ENCODE results near the gene PTPRT. TPM values are rescaled to one million over a fixed set of nuclear protein-coding genes. Genes with fewer than 3 reads are reported as not detected.

The PTPRT gene
- polyA plus RNA-seq, 1 of the 3 experiments (the other 2 are of a cell fraction): not detected

DNA sequence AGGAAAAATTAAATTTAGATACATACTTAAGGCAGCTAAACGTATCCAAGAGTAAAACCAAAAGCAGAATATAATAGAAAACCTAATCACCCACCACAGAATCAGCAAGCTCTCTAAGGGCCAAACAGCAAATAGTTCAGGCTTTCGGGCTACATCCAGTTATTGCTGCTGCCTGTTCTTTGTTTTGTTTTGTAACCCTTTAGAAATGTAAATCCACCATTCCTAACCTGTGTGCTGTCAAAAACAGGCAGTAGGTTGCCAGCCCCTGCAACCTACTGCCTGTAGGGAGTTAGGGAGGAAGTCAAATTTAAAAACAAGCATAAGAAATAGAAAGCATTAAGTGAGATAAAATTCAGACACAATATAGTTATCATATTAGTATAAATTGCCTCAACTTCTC, 225.9 kb downstream of the PTPRT start:
- DNase-seq: no peak
- H3K36me3 ChIP-seq (replicated peaks in 1 of 2; ENCODE audit: control insufficient read depth in 1 of 2, insufficient read depth in 2 of 2, low read length in 1 of 2): no peaks in the 10 kb centered on the region
- no peaks in the 10 kb centered on the region for H3K79me2 ChIP-seq (ENCODE audit: insufficient read depth)
- no peaks in the 10 kb centered on the region for H3K4me1 ChIP-seq (ENCODE audit: control insufficient read depth in 1 of 2, insufficient read depth in 2 of 2, low read depth in 1 of 2, low read length in 1 of 2)
- POLR2A ChIA-PET: no interaction called here
- H4K20me1 ChIP-seq (ENCODE audit: insufficient read depth): no peaks in the 10 kb centered on the region
- H2AFZ ChIP-seq (ENCODE audit: low read depth): no peak overlapping the region
- H3K27ac ChIP-seq (ENCODE audit: low read depth in 2 of 2, low read length in 1 of 2): no peak overlapping the region
- TF ChIP-seq, protein P1, sequence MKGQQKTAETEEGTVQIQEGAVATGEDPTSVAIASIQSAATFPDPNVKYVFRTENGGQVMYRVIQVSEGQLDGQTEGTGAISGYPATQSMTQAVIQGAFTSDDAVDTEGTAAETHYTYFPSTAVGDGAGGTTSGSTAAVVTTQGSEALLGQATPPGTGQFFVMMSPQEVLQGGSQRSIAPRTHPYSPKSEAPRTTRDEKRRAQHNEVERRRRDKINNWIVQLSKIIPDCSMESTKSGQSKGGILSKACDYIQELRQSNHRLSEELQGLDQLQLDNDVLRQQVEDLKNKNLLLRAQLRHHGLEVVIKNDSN (IDR thresholded peaks at IDR 0.05; ENCODE audit: borderline replicate concordance, low read depth): no peak
- TF ChIP-seq MEF2A (IDR thresholded peaks at IDR 0.05; ENCODE audit: borderline replicate concordance, low read depth): no peak
- no peak overlapping the region for H3K9ac ChIP-seq
- H3K4me2 ChIP-seq: no peak overlapping the region
- no peaks in the 10 kb centered on the region for H3K9me2 ChIP-seq
- no peaks in the 10 kb centered on the region for H3F3A ChIP-seq (replicated peaks; ENCODE audit: insufficient read depth)
- H3K9me3 ChIP-seq: no peaks in the 10 kb centered on the region
- no peak overlapping the region for H3K4me3 ChIP-seq (ENCODE audit: low read depth in 2 of 2, low read length in 1 of 2)
- WGBS (ENCODE audit: low lambda C conversion rate): 19% methylated on average over 2 of the region's 2 CpGs
- H3K27me3 ChIP-seq (ENCODE audit: insufficient read depth): no peaks in the 10 kb centered on the region
- CTCF ChIA-PET: no interaction called here

DNA sequence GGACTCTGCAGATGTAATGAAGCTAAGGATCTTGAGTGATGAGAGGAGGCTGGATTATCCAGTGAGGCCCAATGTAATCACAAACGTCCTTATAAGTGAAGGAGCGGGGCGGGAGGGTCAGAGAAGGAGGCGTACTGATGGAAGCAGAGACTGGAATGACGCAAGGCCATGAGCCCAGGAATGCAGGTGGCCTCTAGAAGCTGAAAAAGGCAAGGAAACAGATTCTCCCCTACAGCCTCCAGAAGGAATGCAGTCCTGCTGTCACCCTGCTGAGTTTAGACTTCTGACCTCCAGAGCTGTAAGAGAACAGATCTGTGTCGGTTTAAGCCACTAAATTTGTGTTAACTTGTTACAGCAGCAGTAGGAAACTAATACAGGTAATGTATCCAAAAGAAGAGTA, 227.9 kb downstream of the PTPRT start:
- no peak for TF ChIP-seq ELF1 (IDR thresholded peaks at IDR 0.05)
- TF ChIP-seq, protein P2, sequence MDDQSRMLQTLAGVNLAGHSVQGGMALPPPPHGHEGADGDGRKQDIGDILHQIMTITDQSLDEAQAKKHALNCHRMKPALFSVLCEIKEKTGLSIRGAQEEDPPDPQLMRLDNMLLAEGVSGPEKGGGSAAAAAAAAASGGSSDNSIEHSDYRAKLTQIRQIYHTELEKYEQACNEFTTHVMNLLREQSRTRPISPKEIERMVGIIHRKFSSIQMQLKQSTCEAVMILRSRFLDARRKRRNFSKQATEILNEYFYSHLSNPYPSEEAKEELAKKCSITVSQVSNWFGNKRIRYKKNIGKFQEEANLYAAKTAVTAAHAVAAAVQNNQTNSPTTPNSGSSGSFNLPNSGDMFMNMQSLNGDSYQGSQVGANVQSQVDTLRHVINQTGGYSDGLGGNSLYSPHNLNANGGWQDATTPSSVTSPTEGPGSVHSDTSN (IDR thresholded peaks at IDR 0.05): no peak
- TF ChIP-seq SIN3A (IDR thresholded peaks at IDR 0.05; ENCODE audit: borderline replicate concordance, low read depth, low read length): no peak
- TF ChIP-seq, protein P3, sequence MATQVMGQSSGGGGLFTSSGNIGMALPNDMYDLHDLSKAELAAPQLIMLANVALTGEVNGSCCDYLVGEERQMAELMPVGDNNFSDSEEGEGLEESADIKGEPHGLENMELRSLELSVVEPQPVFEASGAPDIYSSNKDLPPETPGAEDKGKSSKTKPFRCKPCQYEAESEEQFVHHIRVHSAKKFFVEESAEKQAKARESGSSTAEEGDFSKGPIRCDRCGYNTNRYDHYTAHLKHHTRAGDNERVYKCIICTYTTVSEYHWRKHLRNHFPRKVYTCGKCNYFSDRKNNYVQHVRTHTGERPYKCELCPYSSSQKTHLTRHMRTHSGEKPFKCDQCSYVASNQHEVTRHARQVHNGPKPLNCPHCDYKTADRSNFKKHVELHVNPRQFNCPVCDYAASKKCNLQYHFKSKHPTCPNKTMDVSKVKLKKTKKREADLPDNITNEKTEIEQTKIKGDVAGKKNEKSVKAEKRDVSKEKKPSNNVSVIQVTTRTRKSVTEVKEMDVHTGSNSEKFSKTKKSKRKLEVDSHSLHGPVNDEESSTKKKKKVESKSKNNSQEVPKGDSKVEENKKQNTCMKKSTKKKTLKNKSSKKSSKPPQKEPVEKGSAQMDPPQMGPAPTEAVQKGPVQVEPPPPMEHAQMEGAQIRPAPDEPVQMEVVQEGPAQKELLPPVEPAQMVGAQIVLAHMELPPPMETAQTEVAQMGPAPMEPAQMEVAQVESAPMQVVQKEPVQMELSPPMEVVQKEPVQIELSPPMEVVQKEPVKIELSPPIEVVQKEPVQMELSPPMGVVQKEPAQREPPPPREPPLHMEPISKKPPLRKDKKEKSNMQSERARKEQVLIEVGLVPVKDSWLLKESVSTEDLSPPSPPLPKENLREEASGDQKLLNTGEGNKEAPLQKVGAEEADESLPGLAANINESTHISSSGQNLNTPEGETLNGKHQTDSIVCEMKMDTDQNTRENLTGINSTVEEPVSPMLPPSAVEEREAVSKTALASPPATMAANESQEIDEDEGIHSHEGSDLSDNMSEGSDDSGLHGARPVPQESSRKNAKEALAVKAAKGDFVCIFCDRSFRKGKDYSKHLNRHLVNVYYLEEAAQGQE (IDR thresholded peaks at IDR 0.05; ENCODE audit: low read depth, low read length): no peak
- TF ChIP-seq, protein P4, sequence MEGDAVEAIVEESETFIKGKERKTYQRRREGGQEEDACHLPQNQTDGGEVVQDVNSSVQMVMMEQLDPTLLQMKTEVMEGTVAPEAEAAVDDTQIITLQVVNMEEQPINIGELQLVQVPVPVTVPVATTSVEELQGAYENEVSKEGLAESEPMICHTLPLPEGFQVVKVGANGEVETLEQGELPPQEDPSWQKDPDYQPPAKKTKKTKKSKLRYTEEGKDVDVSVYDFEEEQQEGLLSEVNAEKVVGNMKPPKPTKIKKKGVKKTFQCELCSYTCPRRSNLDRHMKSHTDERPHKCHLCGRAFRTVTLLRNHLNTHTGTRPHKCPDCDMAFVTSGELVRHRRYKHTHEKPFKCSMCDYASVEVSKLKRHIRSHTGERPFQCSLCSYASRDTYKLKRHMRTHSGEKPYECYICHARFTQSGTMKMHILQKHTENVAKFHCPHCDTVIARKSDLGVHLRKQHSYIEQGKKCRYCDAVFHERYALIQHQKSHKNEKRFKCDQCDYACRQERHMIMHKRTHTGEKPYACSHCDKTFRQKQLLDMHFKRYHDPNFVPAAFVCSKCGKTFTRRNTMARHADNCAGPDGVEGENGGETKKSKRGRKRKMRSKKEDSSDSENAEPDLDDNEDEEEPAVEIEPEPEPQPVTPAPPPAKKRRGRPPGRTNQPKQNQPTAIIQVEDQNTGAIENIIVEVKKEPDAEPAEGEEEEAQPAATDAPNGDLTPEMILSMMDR (IDR thresholded peaks at IDR 0.05): no peak
- no peak for TF ChIP-seq GABPA (IDR thresholded peaks at IDR 0.05; ENCODE audit: low read depth)
- no peak for TF ChIP-seq FOXM1 (IDR thresholded peaks at IDR 0.05; ENCODE audit: low read depth)
- no peak for TF ChIP-seq FOSL2 (IDR thresholded peaks at IDR 0.05; ENCODE audit: borderline replicate concordance, low read depth)
- no peak for TF ChIP-seq TCF12 (IDR thresholded peaks at IDR 0.05)
- TF ChIP-seq MXI1 (IDR thresholded peaks at IDR 0.05; ENCODE audit: low read depth, low read length): no peak
- Histone ChIP-seq H3K79me2 (ENCODE audit: insufficient read depth) (no peaks in the 10 kb centered on the region), H3K4me1 (ENCODE audit: control insufficient read depth in 1 of 2, insufficient read depth in 2 of 2, low read depth in 1 of 2, low read length in 1 of 2) (no peaks in the 10 kb centered on the region), H3F3A (replicated peaks; ENCODE audit: insufficient read depth) (no peaks in the 10 kb centered on the region), H3K36me3 (replicated peaks in 1 of 2; ENCODE audit: control insufficient read depth in 1 of 2, insufficient read depth in 2 of 2, low read length in 1 of 2) (no peaks in the 10 kb centered on the region), H3K4me2 (no peak overlapping the region), H3K9ac (no peak overlapping the region), H4K20me1 (ENCODE audit: insufficient read depth) (no peaks in the 10 kb centered on the region), H3K27me3 (ENCODE audit: insufficient read depth) (no peaks in the 10 kb centered on the region), H3K9me3 (no peaks in the 10 kb centered on the region), H3K27ac (ENCODE audit: low read depth in 2 of 2, low read length in 1 of 2) (no peak overlapping the region), H3K9me2 (no peaks in the 10 kb centered on the region), H2AFZ (ENCODE audit: low read depth) (no peak overlapping the region), H3K4me3 (ENCODE audit: low read depth in 2 of 2, low read length in 1 of 2) (no peak overlapping the region)
- ChIA-PET CTCF (no interaction called here), POLR2A (no interaction called here)
- WGBS (ENCODE audit: low lambda C conversion rate): 24% methylated on average over 6 of the region's 6 CpGs
- no peak for DNase-seq

Data from SK-N-SH (cell line).